GM12878 (cell line): ENCODE measurements around the gene ATP5ME. TPM values are rescaled to one million over a fixed set of nuclear protein-coding genes. Genes with fewer than 3 reads are reported as not detected.

Experiments
- CEBPZ ChIP-seq: fragments of 150-350 bp; IDR thresholded peaks from 2 replicates; pipeline ENCODE4 v1.6.1; 2016; ENCODE audit warnings: low read depth, low read length
- CHD2 ChIP-seq: IDR thresholded peaks from 2 replicates; pipeline ENCODE4 v1.6.1; 2011; ENCODE audit warnings: low read depth, low read length, improper control_type of control experiment, borderline replicate concordance
- EGR1 ChIP-seq, 2 experiments: IDR thresholded peaks; 1 replicate in 1 of 2; 2 replicates in 1 of 2; pipeline ENCODE4 v1.6.1; 2011 to 2012; ENCODE audit warnings: low read depth in 2 of 2, low read length in 2 of 2, borderline replicate concordance in 1 of 2, mild to moderate bottlenecking in 1 of 2, moderate library complexity in 1 of 2
- EZH2 ChIP-seq: IDR thresholded peaks from 2 replicates; pipeline ENCODE4 v1.6.1; 2012; ENCODE audit warnings: low read depth, mild to moderate bottlenecking, control low read depth, inconsistent platforms, low read length, borderline replicate concordance; ENCODE audit not compliant: control insufficient read depth
- GATAD2B ChIP-seq: fragments of 450-650 bp; conservative IDR thresholded peaks from 2 replicates; pipeline ENCODE4 v1.6.1; 2017; ENCODE audit warnings: low read depth, mild to moderate bottlenecking, moderate library complexity
- KAT2A ChIP-seq: conservative IDR thresholded peaks from 2 replicates; pipeline ENCODE4 v1.6.1; 2011; ENCODE audit warnings: low read depth, low read length; ENCODE audit not compliant: control insufficient read depth
- KDM1A ChIP-seq: fragments of 200-600 bp; sonication (generic); IDR thresholded peaks from 2 replicates; pipeline ENCODE4 v1.6.1; 2016; ENCODE audit warnings: borderline replicate concordance
- MEF2B ChIP-seq: fragments of 450-650 bp; IDR thresholded peaks from 2 replicates; pipeline ENCODE4 v1.6.1; 2018; ENCODE audit warnings: mild to moderate bottlenecking, moderate library complexity; ENCODE audit not compliant: partially characterized antibody, poor library complexity, severe bottlenecking
- PAX8 ChIP-seq: fragments of 450-650 bp; IDR thresholded peaks from 2 replicates; pipeline ENCODE4 v1.6.1; 2017; ENCODE audit warnings: mild to moderate bottlenecking, moderate library complexity
- PKNOX1 ChIP-seq: fragments of 450-650 bp; IDR thresholded peaks from 2 replicates; pipeline ENCODE4 v1.6.1; 2016; ENCODE audit warnings: mild to moderate bottlenecking
- POU2F2 ChIP-seq: IDR thresholded peaks from 3 replicates; pipeline ENCODE4 v1.6.1; 2011; ENCODE audit warnings: low read depth, mild to moderate bottlenecking, low read length, borderline replicate concordance
- RB1 ChIP-seq: fragments of 450-650 bp; formaldehyde crosslinking; IDR thresholded peaks from 2 replicates; pipeline ENCODE4 v1.6.1; 2017; ENCODE audit warnings: mild to moderate bottlenecking, borderline replicate concordance
- RUNX3 ChIP-seq: IDR thresholded peaks from 2 replicates; pipeline ENCODE4 v1.6.1; 2012; ENCODE audit warnings: low read length, inconsistent platforms
- SIN3A ChIP-seq: IDR thresholded peaks from 2 replicates; pipeline ENCODE4 v1.6.1; 2012; ENCODE audit warnings: low read depth, low read length, improper control_type of control experiment
- SMAD5 ChIP-seq: IDR thresholded peaks from 2 replicates; pipeline ENCODE4 v1.6.1; 2016; ENCODE audit warnings: antibody characterized with exemption, low read depth
- TAF1 ChIP-seq: IDR thresholded peaks from 2 replicates; pipeline ENCODE4 v1.6.1; 2011; ENCODE audit warnings: mild to moderate bottlenecking, low read depth, low read length, borderline replicate concordance
- TARDBP ChIP-seq: IDR thresholded peaks from 2 replicates; pipeline ENCODE4 v1.6.1; 2016; ENCODE audit warnings: borderline replicate concordance
- TCF3 ChIP-seq: IDR thresholded peaks from 2 replicates; pipeline ENCODE4 v1.6.1; 2012; ENCODE audit warnings: low read depth, mild to moderate bottlenecking, low read length, borderline replicate concordance; ENCODE audit not compliant: insufficient read depth
- TCF7 ChIP-seq: IDR thresholded peaks from 2 replicates; pipeline ENCODE4 v1.6.1; 2014; ENCODE audit warnings: antibody characterized with exemption, borderline replicate concordance
- YY1 ChIP-seq: IDR thresholded peaks from 2 replicates; pipeline ENCODE4 v1.6.1; 2011; ENCODE audit warnings: low read depth, mild to moderate bottlenecking, low read length
- ZNF207 ChIP-seq: fragments of 450-650 bp; IDR thresholded peaks from 2 replicates; pipeline ENCODE4 v1.6.1; 2014; ENCODE audit warnings: antibody characterized with exemption, mild to moderate bottlenecking, borderline replicate concordance
- ZNF24 ChIP-seq: fragments of 450-650 bp; IDR thresholded peaks from 2 replicates; pipeline ENCODE4 v1.6.1; 2017; ENCODE audit warnings: antibody characterized with exemption, mild to moderate bottlenecking
- polyA plus RNA-seq, 11 experiments: library from polyadenylated mRNA; depleted of rRNA in 4 of 11; unstranded in 6 of 11; stranded (reverse) in 5 of 11; fragments of >200 nt; fragmentation: Nextera tagmentation in 4 of 11; fragmentation: Illumina TruSeq in 1 of 11; extraction: Ambion mirVana in 4 of 11; extraction: Trizol in 1 of 11; gene quantifications; 1 replicate in 1 of 11; 2 replicates in 10 of 11; pipeline versions ENCODE4 v1.2.1 to v1.2.3, GENCODE V29; 2011 to 2016; ENCODE audit warnings: inconsistent platforms in 2 of 11, missing spikeins in 2 of 11, low read depth in 1 of 11
- total RNA-seq, 4 experiments: library from RNA; depleted of rRNA in 3 of 4; stranded (reverse); fragments of >200 nt in 3 of 4; fragmentation: Illumina TruSeq in 1 of 4; extraction: Trizol in 1 of 4; gene quantifications; 2 replicates each; pipeline versions ENCODE4 v1.2.1 to v1.2.3, GENCODE V29; 2013 to 2021
- TF ChIP-seq, protein P1 (sequence below): fragments of 450-650 bp; IDR thresholded peaks from 2 replicates; pipeline ENCODE4 v1.6.1; 2017; ENCODE audit warnings: borderline replicate concordance

The ATP5ME gene
- total and polyA plus RNA-seq, 10 of the 15 experiments (the other 5 are each of a cell fraction or from before 2014, with no cell fraction given) = 279 to 2,374 (median 509) TPM

DNA sequence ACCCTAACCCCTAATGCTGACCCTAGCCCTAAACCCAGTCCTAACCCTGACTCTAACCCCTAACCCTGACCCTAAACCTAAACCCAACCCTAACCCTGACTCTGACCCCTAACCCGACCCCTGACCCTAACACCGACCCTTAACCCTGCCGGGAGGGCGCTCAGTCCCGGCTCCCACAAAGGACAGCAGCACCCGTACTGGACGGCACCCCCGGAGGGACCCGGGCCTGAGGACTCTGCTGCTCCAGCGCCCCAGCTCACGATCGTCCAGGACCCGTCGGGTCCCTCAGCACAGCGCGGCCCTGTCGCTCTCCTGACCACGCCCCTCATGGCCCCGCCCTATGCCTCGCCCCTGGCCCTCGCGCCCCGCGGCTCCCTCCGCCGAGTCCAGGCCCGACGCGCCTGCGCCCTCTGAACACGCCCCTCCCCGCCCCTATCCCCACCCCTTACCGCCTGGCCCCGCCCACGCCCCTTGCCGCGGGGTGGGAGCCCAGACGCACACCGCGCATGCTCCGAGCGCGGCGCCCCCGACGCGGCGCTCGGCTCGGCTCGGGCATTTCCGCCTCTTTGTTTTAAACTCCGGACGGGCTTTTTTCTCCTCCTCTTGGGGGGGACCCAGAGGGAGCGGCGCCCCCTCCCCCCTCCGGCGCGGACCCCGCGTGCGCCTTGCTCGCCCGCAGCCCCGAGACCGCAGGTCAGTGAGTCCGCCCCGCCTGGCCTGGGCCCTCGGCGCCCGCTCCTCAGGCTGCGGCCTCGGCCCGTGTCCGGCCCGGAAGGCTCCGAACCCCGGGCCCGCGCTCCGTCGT is 31.4 kb upstream of the ATP5ME start, which contains the start of gene PCGF3 (continued):
- TF ChIP-seq RUNX3 = no peak
- no peak for TF ChIP-seq CHD2
- TF ChIP-seq YY1 = no peak
- peak in 1 of 2 experiments; percentile 77; a peak in 2 of 3 replicates for TF ChIP-seq EGR1 (IDR thresholded peaks at IDR 0.05; ENCODE audit: borderline replicate concordance in 1 of 2, low read depth in 2 of 2, low read length in 2 of 2)
- no peak for TF ChIP-seq ZNF24
- no peak for TF ChIP-seq SMAD5
- peak; percentile 74; the same call in 1 of the 2 replicates for TF ChIP-seq ZNF207
- no peak for TF ChIP-seq TCF3
- no peak for TF ChIP-seq KDM1A
- peak; percentile 26; the same call in 1 of the 2 replicates for TF ChIP-seq TAF1
- TF ChIP-seq PKNOX1 = peak; percentile 96
- no peak for TF ChIP-seq TARDBP
- TF ChIP-seq POU2F2 = no peak
- no peak for TF ChIP-seq CEBPZ
- TF ChIP-seq EZH2 = no peak
- TF ChIP-seq RB1 = peak; percentile 73; the same call in 1 of the 2 replicates
- TF ChIP-seq TCF7 = no peak
- peak; percentile 84 for TF ChIP-seq GATAD2B
- TF ChIP-seq MEF2B = peak; percentile 6
- TF ChIP-seq KAT2A = no peak
- TF ChIP-seq PAX8 = no peak
- TF ChIP-seq SIN3A = no peak
- TF ChIP-seq, protein P1, sequence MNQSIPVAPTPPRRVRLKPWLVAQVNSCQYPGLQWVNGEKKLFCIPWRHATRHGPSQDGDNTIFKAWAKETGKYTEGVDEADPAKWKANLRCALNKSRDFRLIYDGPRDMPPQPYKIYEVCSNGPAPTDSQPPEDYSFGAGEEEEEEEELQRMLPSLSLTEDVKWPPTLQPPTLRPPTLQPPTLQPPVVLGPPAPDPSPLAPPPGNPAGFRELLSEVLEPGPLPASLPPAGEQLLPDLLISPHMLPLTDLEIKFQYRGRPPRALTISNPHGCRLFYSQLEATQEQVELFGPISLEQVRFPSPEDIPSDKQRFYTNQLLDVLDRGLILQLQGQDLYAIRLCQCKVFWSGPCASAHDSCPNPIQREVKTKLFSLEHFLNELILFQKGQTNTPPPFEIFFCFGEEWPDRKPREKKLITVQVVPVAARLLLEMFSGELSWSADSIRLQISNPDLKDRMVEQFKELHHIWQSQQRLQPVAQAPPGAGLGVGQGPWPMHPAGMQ = no peak
